CD4-positive, CD25-positive, alpha-beta regulatory T cell (primary cell): ENCODE results near the gene CNNM2. TPM values are rescaled to one million over a fixed set of nuclear protein-coding genes. Genes with fewer than 3 reads are reported as not detected.

Experiments used
- ATAC-seq, 2 donors: fragments of 150-1000 bp; cut with Tn5 transposase; one replicate each; pipeline ENCODE4 v1.10.0; 2021; ENCODE audit warnings: low read depth in 2 of 2, moderate number of reproducible peaks in 2 of 2, moderate library complexity in 1 of 2
- DNase-seq, 3 donors: peaks; one replicate each; pipeline versions ENCODE4 v3.0.0 to v3.0.0-alpha.2; 2012 to 2022; ENCODE audit warnings: mixed read lengths in 1 of 3
- H3K27ac ChIP-seq: one replicate; pipeline ENCODE4 v1.7.0; 2013; ENCODE audit warnings: mild to moderate bottlenecking, low read length; ENCODE audit not compliant: insufficient read depth, poor library complexity, severe bottlenecking
- H3K27me3 ChIP-seq: one replicate; pipeline ENCODE4 v1.7.0; 2013; ENCODE audit warnings: low read length; ENCODE audit not compliant: control insufficient read depth, insufficient read depth
- H3K36me3 ChIP-seq: one replicate; pipeline ENCODE4 v1.7.0; 2013; ENCODE audit warnings: mild to moderate bottlenecking, low read length, moderate library complexity; ENCODE audit not compliant: control insufficient read depth, insufficient read depth
- H3K4me1 ChIP-seq: 2 replicates; pipeline ENCODE4 v1.7.0; 2013; ENCODE audit warnings: mild to moderate bottlenecking, low read length; ENCODE audit not compliant: insufficient read depth, control insufficient read depth, poor library complexity, severe bottlenecking
- H3K4me3 ChIP-seq: one replicate; pipeline ENCODE4 v1.7.0; 2013; ENCODE audit warnings: low read depth, mild to moderate bottlenecking, low read length, moderate library complexity
- H3K9me3 ChIP-seq, 2 experiments: 1 replicate in 1 of 2; 2 replicates in 1 of 2; pipeline ENCODE4 v1.7.0; 2013; ENCODE audit warnings: low read length in 2 of 2, mild to moderate bottlenecking in 1 of 2, moderate library complexity in 1 of 2; ENCODE audit not compliant: control insufficient read depth in 2 of 2
- H3K27ac Mint-ChIP-seq, 3 donors: one replicate each; pipeline ENCODE4 v1.8.0; 2020 to 2022; ENCODE audit warnings: mild to moderate bottlenecking in 3 of 3, mixed read lengths in 3 of 3, moderate library complexity in 2 of 3
- H3K27me3 Mint-ChIP-seq: one replicate; pipeline ENCODE4 v1.8.0; 2022; ENCODE audit warnings: mild to moderate bottlenecking, mixed read lengths
- H3K36me3 Mint-ChIP-seq: one replicate; pipeline ENCODE4 v1.8.0; 2020; ENCODE audit warnings: mixed read lengths
- H3K4me1 Mint-ChIP-seq, 4 donors: one replicate each; pipeline ENCODE4 v1.8.0; 2020 to 2022; ENCODE audit warnings: mixed read lengths in 4 of 4, mild to moderate bottlenecking in 1 of 4
- H3K4me3 Mint-ChIP-seq, 4 donors: one replicate each; pipeline ENCODE4 v1.8.0; 2020 to 2022; ENCODE audit warnings: mild to moderate bottlenecking in 4 of 4, mixed read lengths in 4 of 4, moderate library complexity in 3 of 4
- H3K9me3 Mint-ChIP-seq, 7 donors: one replicate each; pipeline ENCODE4 v1.8.0; 2020 to 2022; ENCODE audit warnings: mixed read lengths in 7 of 7, mild to moderate bottlenecking in 3 of 7, moderate library complexity in 2 of 7
- polyA plus RNA-seq, 4 donors: library from polyadenylated mRNA; unstranded; fragments of 300-500 nt; fragmentation: Illumina TruSeq; gene quantifications; one replicate each; pipeline ENCODE4 v1.2.3, GENCODE V29; 2021
- total RNA-seq: library from RNA; stranded (reverse); gene quantifications from one replicate; pipeline ENCODE4 v1.2.3, GENCODE V29; 2022

The CNNM2 gene
- total and polyA plus RNA-seq, 5 donors from 2014 or later, result 3.5 to 13.3 (median 6.3) TPM

GRCh38 chr10:103114876-103115275 lies 196.8 kb downstream of the CNNM2 start:
- Histone ChIP-seq H3K27ac (no peak overlapping the region), H3K4me3 (no peak overlapping the region), H3K27me3 (no peaks in the 10 kb centered on the region), H3K36me3 (no peaks in the 10 kb centered on the region), H3K9me3 (no peaks in the 10 kb centered on the region), H3K4me1 (no peaks in the 10 kb centered on the region)
- Mint-ChIP-seq H3K27me3 (no peaks in the 10 kb centered on the region), H3K36me3 (no peaks in the 10 kb centered on the region), H3K4me3 (no peak overlapping the region), H3K4me1 (peaks cover 7 to 17% (median 13%) of the 10 kb centered on the region in 4 donors), H3K27ac (no peak overlapping the region), H3K9me3 (no peaks in the 10 kb centered on the region)
- no peak for DNase-seq
- ATAC-seq, result no peak

- H3K4me3 Mint-ChIP-seq, result no peak overlapping the region
Measured at GRCh38 chr10:103117247-103117646, 199.2 kb downstream of the CNNM2 start.

GRCh38 chr10:103120546-103120945 lies 202.5 kb downstream of the CNNM2 start:
- no peak overlapping the region for H3K27ac ChIP-seq
- H3K9me3 ChIP-seq, result no peaks in the 10 kb centered on the region
- H3K4me1 ChIP-seq, result no peaks in the 10 kb centered on the region
- no peaks in the 10 kb centered on the region for H3K27me3 Mint-ChIP-seq
- H3K4me3 ChIP-seq, result no peak overlapping the region
- no peak overlapping the region for H3K4me3 Mint-ChIP-seq
- no peak overlapping the region for H3K27ac Mint-ChIP-seq
- DNase-seq (no peak), ATAC-seq (no peak)
- no peaks in the 10 kb centered on the region for H3K27me3 ChIP-seq
- peaks cover 4% of the 10 kb centered on the region for H3K36me3 Mint-ChIP-seq
- peaks cover 5% of the 10 kb centered on the region for H3K36me3 ChIP-seq
- peaks cover 5 to 16% (median 11%) of the 10 kb centered on the region in 4 donors for H3K4me1 Mint-ChIP-seq
- no peaks in the 10 kb centered on the region for H3K9me3 Mint-ChIP-seq

More at GRCh38 chr10:103117247-103117646, 199.2 kb downstream of the CNNM2 start:
- DNase-seq (no peak), ATAC-seq (no peak)
- H3K27ac ChIP-seq, result no peak overlapping the region
- no peaks in the 10 kb centered on the region for H3K9me3 ChIP-seq
- no peaks in the 10 kb centered on the region for H3K27me3 ChIP-seq
- peaks cover 5 to 12% (median 9%) of the 10 kb centered on the region in 4 donors for H3K4me1 Mint-ChIP-seq
- no peaks in the 10 kb centered on the region for H3K36me3 Mint-ChIP-seq
- no peak overlapping the region for H3K27ac Mint-ChIP-seq
- H3K27me3 Mint-ChIP-seq, result no peaks in the 10 kb centered on the region
- H3K36me3 ChIP-seq, result no peaks in the 10 kb centered on the region
- no peak overlapping the region for H3K4me3 ChIP-seq
- no peaks in the 10 kb centered on the region for H3K4me1 ChIP-seq
- H3K9me3 Mint-ChIP-seq, result no peaks in the 10 kb centered on the region

- H3K4me1 ChIP-seq, result no peaks in the 10 kb centered on the region
- peaks cover 10 to 18% (median 13%) of the 10 kb centered on the region in 4 donors for H3K4me1 Mint-ChIP-seq
- peaks cover 8% of the 10 kb centered on the region for H3K36me3 ChIP-seq
- ATAC-seq (no peak), DNase-seq (no peak)
- no peak overlapping the region for H3K27ac Mint-ChIP-seq
- no peak overlapping the region for H3K27ac ChIP-seq
- no peaks in the 10 kb centered on the region for H3K27me3 Mint-ChIP-seq
- peaks cover 8% of the 10 kb centered on the region for H3K36me3 Mint-ChIP-seq
- H3K9me3 Mint-ChIP-seq, result no peaks in the 10 kb centered on the region
- H3K27me3 ChIP-seq, result no peaks in the 10 kb centered on the region
- no peak overlapping the region for H3K4me3 ChIP-seq
- H3K9me3 ChIP-seq, result no peaks in the 10 kb centered on the region
- no peak overlapping the region for H3K4me3 Mint-ChIP-seq
Measured at GRCh38 chr10:103120977-103121735, 203.1 kb downstream of the CNNM2 start.

GRCh38 chr10:103123282-103124024 lies 205.4 kb downstream of the CNNM2 start:
- ATAC-seq (no peak), DNase-seq (no peak)
- Mint-ChIP-seq H3K27me3 (no peaks in the 10 kb centered on the region), H3K27ac (no peak overlapping the region), H3K36me3 (peaks cover 8% of the 10 kb centered on the region), H3K4me3 (no peak overlapping the region), H3K9me3 (no peaks in the 10 kb centered on the region), H3K4me1 (peaks cover 8 to 22% (median 11%) of the 10 kb centered on the region in 4 donors)
- Histone ChIP-seq H3K4me1 (no peaks in the 10 kb centered on the region), H3K27me3 (no peaks in the 10 kb centered on the region), H3K36me3 (peaks cover 8% of the 10 kb centered on the region), H3K4me3 (no peak overlapping the region), H3K9me3 (no peaks in the 10 kb centered on the region), H3K27ac (no peak overlapping the region)

- no peak overlapping the region for H3K4me3 Mint-ChIP-seq
Measured at GRCh38 chr10:103124420-103125096, 206.5 kb downstream of the CNNM2 start.

GRCh38 chr10:103125323-103126267 lies 207.5 kb downstream of the CNNM2 start:
- H3K27ac ChIP-seq, result no peak overlapping the region
- no peaks in the 10 kb centered on the region for H3K9me3 ChIP-seq
- no peak overlapping the region for H3K27ac Mint-ChIP-seq
- no peaks in the 10 kb centered on the region for H3K4me1 ChIP-seq
- no peaks in the 10 kb centered on the region for H3K9me3 Mint-ChIP-seq
- no peak for ATAC-seq
- peaks cover 9% of the 10 kb centered on the region for H3K36me3 Mint-ChIP-seq
- no peak overlapping the region for H3K4me3 Mint-ChIP-seq
- no peak for DNase-seq
- H3K4me3 ChIP-seq, result no peak overlapping the region
- no peaks in the 10 kb centered on the region for H3K27me3 Mint-ChIP-seq
- peaks cover 8% of the 10 kb centered on the region for H3K36me3 ChIP-seq
- H3K4me1 Mint-ChIP-seq, result peaks cover 8 to 21% (median 11%) of the 10 kb centered on the region in 4 donors
- no peaks in the 10 kb centered on the region for H3K27me3 ChIP-seq

More at GRCh38 chr10:103124420-103125096, 206.5 kb downstream of the CNNM2 start:
- Mint-ChIP-seq H3K4me1 (peaks cover 8 to 22% (median 11%) of the 10 kb centered on the region in 4 donors), H3K9me3 (no peaks in the 10 kb centered on the region), H3K27me3 (no peaks in the 10 kb centered on the region), H3K27ac (no peak overlapping the region), H3K36me3 (peaks cover 8% of the 10 kb centered on the region)
- Histone ChIP-seq H3K27me3 (no peaks in the 10 kb centered on the region), H3K4me1 (no peaks in the 10 kb centered on the region), H3K36me3 (peaks cover 8% of the 10 kb centered on the region), H3K9me3 (no peaks in the 10 kb centered on the region), H3K27ac (no peak overlapping the region), H3K4me3 (no peak overlapping the region)
- no peak for ATAC-seq
- DNase-seq, result no peak
